HG02870 (cell line): ENCODE measurements around the gene ATXN2.
A peak's percentile ranks its signal among the peaks of the same experiment; 100 is the strongest.
"Not testable (repeated sequence)": the region's sequence is repeated elsewhere in the genome, so short reads cannot be mapped to it uniquely, and the experiment has no call there.

Source experiments
- ATAC-seq: cut with Tn5 transposase; IDR thresholded peaks from one replicate; pipeline ENCODE4 v1.9.1; 2021; ENCODE audit warnings: mild to moderate bottlenecking, moderate library complexity; ENCODE audit not compliant: unreplicated experiment

ATXN2 gene

GRCh38 chr12:111406474-111407376 lies 192.4 kb downstream of the ATXN2 start:
- no peak for ATAC-seq

GRCh38 chr12:111405859-111406473 lies 193.1 kb downstream of the ATXN2 start, which contains the start of gene SH2B3:
SH2B3 (plus strand) TSS chr12:111405923; CDS start chr12:111418146, 12,223 bp downstream.
- no peak for ATAC-seq

- peak; percentile 55 for ATAC-seq
Observed at GRCh38 chr12:111405149-111405858, 193.8 kb downstream of the ATXN2 start.

GRCh38 chr12:111404362-111405148 lies 194.6 kb downstream of the ATXN2 start:
- ATAC-seq: no peak

GRCh38 chr12:111402490-111402824 lies 196.7 kb downstream of the ATXN2 start:
- not testable (repeated sequence) for ATAC-seq
